KG1 (cell line): ENCODE results near the gene C19orf81.
"Not testable (repeated sequence)": the region's sequence is repeated elsewhere in the genome, so short reads cannot be mapped to it uniquely, and the experiment has no call there.

Source experiments
- DNase-seq: peaks from one replicate; lab custom pipeline; 2025; lab: John Stamatoyannopoulos, UW

C19orf81 gene

DNA sequence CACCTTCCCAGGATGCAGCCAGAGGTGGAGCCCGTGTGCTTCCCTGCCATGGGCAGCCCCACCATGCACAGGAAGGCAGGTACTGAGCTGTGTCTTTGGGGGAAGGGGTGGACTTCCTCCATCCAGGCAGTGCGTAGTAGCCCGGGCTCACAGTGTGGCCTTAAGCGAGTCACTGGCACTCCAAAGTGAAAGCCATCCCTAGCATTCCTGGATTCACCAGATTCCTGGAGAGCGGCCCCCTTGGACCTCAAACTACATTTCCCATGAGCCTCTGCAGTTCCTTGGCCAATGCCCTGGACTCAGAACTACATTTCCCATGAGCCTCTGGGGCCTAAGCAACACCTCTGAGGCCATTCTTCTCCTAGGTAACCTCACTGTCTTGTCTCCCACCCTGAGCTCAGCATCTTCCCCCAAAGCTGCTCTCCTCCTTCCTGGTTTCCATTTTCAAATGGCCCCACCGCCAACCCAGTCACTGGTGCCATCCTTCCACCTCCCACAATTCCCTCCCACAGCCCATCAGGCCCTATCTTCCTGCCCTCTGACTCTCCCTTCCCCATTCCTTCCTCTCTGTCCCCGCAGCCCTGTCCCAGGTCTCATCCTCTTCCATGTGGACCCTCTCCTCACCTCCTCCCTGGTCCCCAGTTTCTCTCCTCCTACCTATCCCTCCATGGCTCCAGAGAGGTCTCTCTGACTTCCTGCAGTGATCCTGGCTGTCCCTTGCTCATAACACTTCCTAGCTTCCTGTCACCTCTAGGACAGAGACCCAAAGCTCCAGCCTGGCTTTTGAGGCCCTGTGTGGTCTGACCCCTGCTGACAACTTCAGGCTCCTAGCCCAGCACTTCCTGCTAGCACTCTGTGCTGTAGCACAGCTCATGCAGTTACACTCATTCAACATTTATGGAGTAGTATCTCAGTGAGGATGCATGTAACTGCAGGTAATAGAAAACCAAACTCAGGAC, at the start of gene C19orf81:
TSS of gene C19orf81 (plus strand) at position 13 of the 959 bp plus-strand sequence. CDS start at position 13, 0 bp downstream.
- no peak for DNase-seq

DNA sequence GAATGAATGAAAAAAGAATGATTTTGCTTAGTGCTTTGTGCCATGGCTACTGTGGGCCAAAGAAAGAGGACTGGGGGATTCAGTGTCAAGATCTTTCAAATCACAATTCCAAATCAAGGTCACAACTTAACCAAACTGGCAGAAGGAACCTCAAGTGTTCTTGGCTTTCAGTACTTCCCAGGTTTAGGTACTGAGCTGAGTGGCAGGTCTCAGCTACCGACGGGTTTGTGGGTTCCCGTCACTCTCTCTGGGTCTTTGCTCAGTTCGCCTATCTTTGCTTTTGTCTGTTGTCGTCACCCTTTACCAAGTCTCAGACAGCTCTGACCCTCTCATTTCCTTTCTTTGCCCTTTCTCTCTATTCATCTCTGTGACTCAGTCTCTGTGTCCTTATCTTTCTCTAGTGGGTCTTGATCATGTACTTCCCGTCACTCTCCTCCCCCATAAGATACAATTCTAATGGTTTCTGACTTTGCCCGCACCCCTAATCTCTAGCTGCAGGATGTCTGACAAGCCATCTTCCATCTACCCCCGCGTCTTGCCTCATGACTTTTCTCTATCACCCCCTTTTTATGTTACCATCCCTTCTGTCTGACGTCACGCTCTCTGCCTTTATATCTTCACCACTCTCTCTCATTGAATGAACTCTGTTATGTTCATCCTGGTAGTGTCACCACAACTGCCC, 47.7 kb upstream of the C19orf81 start:
- DNase-seq, result no peak

GRCh38 chr19:50602089-50602422, 47.2 kb upstream of the C19orf81 start:
- DNase-seq, result no peak

GRCh38 chr19:50602496-50602895, 46.7 kb upstream of the C19orf81 start:
- DNase-seq, result no peak

DNA sequence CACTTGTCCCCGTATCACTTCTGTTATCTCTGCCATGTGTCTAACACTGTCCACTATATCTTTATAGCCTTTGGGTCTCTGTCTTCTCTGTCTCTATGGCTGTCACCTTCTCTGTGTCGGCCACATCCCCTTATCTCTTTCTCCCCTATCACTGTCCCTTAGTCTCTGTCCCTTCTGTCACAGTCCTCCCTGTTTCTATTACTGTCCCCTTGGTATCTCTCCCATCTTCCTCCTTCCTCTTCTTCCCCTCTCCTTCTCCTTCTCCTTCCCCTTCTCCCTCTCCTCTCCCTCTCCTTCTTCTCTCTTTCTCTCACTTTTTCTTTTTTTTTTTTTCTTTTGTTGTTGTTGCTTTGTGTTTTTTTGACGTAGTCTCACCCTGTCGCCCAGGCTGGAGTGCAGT, 46.3 kb upstream of the C19orf81 start:
- no peak for DNase-seq

DNA sequence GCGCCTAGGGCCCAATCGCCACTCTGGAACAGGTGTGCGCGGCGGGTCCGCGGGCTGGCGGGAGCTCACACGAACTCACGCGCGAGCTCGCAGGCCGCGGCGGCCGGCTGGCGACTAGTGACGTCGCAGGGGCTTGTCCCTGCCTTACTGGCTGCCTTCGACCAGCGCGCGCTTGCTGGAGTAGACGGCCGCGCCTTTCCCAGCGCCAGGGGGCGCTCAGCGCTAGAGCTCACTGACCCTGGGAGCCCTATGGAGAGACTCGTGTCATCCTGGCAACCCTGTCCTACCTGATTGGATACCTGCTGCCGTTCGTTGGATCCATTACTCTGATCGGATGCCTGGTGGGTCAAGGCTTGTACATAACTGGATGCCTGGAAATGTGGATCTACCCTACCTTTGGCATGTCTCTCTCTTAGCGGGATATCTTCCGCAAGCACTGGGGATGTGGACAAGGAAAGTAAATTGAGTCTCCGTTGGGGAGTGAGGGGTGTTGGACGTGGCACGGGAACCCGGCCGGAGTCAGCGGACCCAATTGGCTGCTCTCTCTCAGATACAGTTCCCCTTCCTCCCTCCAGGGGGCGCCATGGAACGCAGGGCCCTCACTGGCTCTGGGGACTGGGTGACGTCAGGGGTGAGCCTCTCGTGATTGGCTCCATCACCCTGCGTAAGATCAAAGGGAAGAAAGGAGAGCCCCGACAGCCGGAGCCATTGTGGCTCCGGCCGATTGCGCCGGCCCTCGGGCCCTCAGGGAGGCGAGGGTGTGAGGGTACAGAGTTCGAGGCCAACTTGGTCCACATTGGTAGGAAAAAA, 44.8 kb upstream of the C19orf81 start:
- not testable (repeated sequence) for DNase-seq

DNA sequence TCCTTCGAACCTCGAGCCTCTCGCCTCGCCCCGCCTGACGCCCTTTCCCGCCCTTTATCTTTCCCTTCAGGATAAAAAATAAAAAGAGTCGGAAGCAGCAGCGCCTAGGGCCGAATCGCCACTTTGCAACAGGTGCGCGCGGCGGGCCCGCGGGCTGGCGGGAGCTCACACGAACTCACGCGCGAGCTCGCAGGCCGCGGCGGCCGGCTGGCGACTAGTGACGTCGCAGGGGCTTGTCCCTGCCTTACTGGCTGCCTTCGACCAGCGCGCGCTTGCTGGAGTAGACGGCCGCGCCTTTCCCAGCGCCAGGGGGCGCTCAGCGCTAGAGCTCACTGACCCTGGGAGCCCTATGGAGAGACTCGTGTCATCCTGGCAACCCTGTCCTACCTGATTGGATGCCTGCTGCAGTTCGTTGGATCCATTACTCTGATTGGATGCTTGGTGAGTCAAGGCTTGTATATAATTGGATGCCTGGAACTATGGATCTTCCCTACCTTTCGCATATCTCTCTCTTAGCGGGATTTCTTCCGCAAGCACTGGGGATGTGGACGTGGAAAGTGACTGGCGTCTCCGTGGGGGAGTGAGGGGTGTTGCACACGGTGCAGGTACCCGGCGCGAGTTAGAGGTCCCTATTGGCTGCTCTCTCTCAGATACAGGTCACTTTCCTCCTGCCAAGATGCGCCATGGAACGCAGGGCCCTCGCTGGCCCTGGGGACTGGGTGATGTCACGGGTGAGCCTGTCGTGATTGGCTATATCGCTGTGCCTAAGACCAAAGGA, 43.0 kb upstream of the C19orf81 start:
- not testable (repeated sequence) for DNase-seq

DNA sequence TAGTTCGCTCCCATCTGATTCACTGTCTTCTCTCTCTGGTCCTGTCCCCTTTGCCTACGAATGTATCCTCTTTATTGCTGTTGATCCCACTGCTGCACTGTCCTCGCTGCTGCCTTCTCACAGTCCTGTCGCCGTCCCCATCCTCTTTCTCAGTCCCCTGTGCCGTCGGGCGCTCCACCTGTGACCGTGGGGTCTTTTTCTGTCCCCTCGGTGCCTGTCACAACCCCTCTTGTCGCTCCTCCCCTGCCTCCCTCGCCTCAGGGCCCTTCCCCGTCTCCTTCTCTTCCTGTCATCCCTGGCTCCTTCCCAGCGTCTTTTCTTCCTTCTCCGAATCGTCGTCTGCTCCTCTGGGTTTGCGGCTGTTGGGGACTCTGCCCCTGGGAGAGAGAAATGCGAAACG, 41.9 kb upstream of the C19orf81 start:
- DNase-seq, result no peak

- peak; percentile 4 for DNase-seq
These were observed 41.1 kb upstream of the C19orf81 start for GRCh38 chr19:50607874-50608785.

GRCh38 chr19:50612504-50613404, 36.5 kb upstream of the C19orf81 start:
- not testable (repeated sequence) for DNase-seq

DNA sequence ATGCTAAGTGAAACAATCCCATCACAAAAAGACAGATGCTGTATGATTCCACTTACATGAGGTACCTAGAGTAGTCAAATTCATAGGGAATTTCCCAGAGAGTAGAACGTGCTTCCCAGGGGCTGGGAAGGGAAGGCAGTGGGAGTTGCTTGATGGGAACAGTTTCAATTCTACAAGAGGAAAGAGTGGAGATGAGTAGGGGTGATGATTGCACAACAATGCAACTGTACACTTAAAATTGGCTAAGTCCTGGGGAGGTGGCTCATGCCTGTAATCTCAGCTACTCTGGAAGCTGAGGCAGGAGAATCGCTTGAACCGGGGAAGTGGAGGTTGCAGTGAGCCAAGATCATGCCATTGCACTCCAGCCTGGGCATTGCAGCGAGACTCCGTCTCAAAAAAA, 30.9 kb upstream of the C19orf81 start:
- DNase-seq, result not testable (repeated sequence)

GRCh38 chr19:50619184-50619583, 30.1 kb upstream of the C19orf81 start:
- not testable (repeated sequence) for DNase-seq

DNA sequence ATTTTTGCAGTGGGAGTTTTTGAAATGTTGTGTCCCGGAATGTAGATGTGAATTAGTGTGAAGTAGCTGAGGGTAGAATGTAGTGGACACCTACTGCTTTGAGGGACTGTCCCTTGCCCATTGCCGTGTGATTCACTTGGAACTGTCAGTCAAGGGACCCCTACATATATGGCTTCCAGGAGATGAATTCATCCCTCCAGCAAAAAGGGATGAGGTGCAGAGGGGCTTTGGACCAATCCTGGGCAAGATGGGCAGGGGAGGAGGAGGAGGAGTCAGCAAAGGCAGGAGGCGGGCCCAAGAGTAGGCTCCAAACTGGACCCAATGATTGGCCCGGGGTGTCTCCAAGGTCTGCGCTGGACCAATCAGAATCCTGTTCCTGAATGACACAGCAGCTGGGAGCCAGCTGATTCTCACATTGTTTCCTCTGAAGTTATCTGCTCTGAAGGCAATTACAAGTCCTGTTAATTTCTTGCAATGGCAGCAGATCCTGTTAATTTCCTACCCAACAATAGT, 28.8 kb upstream of the C19orf81 start:
- DNase-seq, result not testable (repeated sequence)

DNA sequence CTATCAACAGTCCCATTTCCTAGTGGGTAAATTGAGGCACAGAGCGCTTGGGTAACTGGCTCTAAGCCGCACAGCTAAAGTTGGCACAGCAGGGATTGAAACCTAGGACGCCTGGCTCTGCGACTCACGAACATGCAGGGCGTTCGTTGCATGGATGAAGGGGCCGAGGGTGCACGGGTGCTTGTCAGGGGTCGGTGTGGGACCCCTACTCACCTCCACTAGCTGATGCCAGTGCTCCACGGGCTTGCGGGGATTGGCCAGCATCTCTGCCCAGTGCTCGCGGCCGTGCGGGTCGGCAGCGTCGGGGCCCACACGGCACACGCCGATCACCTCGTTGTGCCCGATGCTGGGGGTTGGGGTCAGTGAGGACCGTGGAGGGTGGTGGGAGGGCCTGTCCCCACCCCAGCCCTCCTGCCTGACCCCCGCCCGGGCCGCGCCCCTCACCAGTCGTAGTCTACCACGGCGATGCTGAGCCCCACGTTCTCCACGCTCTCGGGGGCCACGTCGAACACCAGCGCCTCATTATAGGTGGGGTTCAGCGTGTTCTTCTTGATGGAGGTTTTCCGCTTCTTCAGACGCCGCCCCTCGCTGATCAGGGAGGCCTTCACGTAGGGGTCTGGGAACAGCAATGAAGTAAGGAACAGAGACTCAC, 24.2 kb upstream of the C19orf81 start:
- DNase-seq, result no peak

DNA sequence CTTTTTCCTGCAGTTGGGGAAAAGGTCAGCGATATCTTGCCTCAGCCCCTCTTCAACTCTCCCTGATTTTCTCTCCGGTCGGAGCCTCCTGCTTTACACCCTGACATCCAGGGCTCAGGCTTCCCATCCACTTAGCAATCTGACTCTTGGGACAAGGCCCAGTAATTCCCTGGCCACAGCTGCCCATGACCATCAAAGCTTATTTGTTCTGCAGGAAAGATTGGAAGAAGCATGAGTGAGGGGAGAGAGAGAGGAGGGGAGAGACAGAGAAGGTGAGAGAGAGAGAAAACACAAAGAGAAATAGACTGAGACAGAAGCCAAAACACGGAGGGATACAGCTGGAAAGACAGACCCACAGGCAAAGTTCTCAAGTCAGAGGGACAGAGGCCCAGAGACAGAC, 23.2 kb upstream of the C19orf81 start:
- DNase-seq, result no peak

- no peak for DNase-seq
These were observed 22.4 kb upstream of the C19orf81 start for GRCh38 chr19:50626795-50627194.

- DNase-seq, result no peak
These were observed 21.1 kb upstream of the C19orf81 start for GRCh38 chr19:50628146-50628545.

- no peak for DNase-seq
These were observed 20.7 kb upstream of the C19orf81 start for GRCh38 chr19:50628551-50628950.

DNA sequence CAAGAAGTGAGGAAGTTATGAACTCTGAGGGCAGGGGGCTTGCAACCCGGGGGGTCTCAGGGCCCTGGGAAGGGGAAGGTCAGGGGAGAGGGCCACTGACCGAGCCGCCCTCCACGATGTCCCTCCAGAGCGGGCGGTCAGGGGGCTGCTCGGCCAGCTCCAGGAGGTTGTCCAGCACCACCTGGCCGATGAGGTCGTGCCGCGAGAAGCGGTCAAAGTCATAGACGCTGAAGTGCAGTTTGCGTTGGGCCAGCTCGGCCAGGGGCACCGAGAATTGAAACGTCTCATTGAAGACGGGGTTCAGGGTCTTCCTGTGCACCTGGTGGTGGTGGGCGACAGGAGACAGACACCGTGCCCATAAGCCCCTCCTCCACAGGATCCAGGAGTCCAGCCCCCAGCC, 20.1 kb upstream of the C19orf81 start:
- no peak for DNase-seq
